HG02642 (cell line): ENCODE measurements around the gene PDK3.

Experiments used
- ATAC-seq: cut with Tn5 transposase; IDR thresholded peaks from one replicate; pipeline ENCODE4 v1.9.1; 2021; ENCODE audit warnings: mild to moderate bottlenecking; ENCODE audit not compliant: unreplicated experiment, poor library complexity

The PDK3 gene

DNA sequence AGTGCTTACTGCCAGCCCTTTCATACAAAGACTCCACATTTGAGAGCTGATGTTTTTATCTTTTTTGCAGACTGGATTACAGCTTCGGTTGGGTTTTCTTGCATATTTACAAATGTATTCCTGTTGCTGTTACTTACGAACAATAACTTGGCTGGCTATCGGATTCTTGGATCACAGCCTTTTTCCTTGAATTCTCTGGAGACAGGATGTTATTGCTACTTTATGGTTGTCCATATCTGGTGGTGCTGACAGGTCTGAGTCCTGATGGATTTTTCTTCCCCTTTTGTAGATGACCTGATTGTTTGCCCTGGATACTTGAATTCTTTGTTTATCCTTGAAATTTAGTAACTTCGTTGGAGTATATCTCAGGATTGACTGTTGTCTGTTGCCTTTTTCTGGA is 77.7 kb downstream of the PDK3 start:
- no peak for ATAC-seq

DNA sequence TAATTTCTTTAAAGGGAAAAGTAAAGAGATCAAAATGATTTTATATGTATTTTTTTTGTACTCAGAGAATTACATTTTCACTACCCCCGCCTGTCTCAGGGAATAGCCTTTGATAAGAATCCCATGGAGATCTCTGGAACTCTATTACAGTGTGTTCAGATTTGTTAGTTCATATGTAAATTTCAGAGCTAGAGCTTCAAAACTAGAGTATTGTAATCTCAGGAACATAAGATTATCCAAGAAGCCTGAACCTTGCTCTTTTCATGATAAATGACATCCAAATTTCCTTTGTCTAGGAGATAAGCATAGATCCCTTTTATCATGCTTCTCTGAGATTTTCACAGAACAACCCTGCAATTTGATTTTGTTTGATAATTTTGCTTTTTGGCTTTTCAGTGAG is 82.9 kb downstream of the PDK3 start:
- no peak for ATAC-seq

DNA sequence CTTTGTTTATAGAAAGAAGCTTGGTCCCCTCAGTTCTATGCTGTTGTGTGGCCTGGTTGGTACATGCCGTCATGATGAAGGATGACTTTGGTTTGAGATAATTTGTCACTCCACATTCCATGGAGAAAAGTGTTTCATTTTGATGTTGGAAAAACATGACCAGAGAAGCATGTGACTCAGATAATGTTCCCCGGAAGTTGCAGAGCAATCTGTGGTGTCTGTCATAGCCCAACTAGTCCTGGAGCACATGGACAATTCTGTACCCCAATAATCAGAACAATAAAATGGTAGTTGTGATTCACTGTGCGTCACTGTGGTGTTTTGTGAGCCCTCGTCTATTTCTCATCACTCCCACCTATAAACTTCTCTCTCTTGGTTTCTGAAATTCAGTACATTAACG is 85.1 kb downstream of the PDK3 start:
- no peak for ATAC-seq

DNA sequence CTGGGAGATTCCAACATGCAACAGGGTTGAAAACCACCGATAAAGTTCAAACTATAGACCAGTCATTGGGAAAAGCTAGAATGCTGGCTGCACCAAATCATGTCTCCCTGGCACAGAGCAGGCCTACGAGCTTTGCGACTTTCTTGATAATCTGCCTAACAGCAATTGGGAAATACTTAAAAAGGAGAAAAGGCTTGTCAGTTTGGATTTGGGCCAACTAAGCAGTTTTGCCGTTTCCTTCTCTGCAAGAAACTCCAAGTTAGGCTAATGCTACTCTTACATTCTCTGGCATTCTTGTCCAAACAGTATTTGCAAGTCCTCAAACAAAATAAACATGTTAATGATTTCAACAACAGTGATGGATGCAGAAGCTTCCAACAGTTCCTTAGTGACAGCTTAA is 87.9 kb downstream of the PDK3 start:
- no peak for ATAC-seq

DNA sequence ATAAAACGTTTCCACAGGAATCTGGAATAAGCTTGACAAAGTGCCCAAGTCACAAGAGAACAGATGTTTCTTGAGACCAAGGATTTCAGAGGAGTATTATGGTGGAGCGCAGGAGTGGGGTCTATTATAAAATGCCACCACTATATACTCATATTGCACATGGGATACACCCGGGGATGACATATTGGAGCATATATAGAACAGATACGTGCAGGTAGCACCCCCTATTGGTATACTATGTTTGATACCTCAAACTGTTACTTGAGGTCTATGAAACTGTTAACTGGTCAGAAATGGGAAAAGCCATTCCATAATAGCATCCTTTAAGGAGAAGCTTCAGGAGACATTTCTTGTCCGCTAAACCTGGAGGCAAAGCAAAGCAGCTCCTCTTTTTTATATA is 96.0 kb downstream of the PDK3 start:
- ATAC-seq, result no peak

DNA sequence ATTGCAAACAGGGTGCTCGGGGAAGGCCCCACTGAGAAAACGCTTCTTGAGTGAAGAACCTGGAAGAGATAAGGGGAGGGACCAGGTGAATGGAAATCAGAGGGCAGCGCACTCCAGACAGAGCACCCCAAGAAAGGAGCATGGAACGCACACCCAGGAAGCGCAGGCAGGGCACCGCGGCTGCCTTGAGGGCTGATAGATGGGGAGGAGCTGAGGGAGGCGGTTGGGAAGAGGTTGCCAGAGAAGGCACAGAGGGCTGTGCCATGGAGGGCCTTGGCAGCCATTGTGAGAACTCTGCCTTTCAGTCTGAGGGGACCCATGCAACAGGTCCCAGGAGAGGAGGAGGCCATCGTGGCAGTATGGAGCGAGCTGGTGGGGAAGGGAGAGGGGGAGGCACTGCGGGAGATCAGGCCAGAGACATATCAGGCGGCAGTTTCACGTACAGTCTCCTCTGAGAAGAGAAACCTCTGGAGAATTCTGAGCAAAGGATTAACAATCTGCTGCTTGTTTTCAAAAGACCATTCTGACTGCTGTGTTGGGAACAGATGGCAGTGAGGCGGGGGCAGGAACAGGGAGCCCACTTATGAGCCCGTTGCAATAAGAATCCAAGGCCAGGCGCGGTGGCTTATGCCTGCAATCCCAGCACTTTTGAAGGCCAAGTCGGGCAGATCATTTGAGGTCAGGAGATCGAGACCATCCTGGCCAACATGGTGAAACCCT is 98.4 kb downstream of the PDK3 start:
- ATAC-seq, result no peak

DNA sequence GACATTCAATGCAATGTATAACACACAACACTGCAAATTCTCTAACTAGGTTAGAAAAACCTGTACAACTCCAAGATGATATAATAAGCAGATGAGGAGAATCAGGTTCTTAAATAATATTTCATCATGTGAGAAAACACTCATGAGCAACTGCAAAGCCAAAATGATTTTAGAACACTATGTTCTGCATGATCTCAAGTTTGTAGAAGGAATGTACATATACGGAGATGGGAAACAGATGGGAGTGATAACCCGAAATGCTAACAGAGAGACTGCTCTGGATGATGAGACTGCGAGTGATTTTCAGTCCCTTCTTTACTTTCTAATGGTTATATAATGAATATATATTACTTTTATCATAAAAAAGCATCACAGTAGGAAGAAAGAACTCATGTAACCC is 101.2 kb downstream of the PDK3 start:
- no peak for ATAC-seq

DNA sequence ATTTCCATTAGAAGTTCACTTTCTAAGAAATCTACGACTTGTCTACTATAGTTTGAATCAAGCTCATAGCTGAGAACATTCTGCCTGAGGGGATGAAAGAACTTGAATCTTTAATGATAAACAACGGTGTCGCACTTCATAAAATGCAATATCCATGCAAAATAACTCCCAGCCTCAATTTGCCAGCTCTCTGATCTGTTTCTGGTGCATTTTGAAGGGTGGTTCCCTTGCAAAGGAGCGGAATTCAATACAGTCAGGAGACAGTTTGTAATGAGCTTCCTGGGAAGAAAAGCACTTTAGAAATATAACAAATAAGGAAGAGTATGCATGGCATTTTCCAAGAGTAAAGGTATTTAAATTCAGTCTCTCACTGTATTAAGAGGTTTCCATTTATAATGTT is 102.1 kb downstream of the PDK3 start:
- ATAC-seq, result no peak

DNA sequence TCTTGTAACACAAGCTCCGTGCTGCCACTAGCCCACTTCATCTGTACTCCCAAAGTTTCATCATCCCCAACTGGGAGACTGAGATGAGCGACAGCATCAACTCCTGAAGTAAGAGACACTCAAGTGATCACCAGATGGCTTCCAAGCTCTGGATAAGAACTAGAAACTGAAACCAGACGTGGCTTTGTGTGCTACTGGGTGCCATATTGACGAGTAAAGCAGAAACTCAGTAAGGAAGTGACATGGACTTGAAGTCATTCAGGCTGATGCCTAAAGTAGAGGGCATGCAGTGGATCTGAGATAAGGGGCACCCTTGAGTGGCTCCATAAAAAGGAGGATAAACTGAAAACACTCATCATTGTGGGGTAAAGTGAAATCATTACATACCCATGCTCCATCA is 109.7 kb downstream of the PDK3 start:
- ATAC-seq, result no peak

DNA sequence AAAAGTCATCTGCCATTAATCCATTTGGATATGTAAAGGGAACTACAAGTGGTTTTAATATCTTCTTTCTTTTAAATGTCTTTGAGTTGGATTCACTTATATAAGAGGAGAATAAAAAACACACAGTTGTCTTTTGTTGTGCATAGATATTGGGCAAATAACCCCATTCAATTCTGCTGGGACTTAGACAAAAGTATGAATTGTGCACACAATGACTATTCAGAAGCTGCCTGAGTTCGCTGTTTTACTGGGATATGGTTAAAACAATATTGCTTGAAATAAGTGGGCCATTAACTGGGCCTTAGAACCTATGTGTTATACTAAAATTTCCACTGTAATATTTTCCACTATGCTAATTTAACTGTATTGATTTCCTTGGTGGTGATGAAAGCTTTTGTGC is 110.4 kb downstream of the PDK3 start:
- no peak for ATAC-seq

DNA sequence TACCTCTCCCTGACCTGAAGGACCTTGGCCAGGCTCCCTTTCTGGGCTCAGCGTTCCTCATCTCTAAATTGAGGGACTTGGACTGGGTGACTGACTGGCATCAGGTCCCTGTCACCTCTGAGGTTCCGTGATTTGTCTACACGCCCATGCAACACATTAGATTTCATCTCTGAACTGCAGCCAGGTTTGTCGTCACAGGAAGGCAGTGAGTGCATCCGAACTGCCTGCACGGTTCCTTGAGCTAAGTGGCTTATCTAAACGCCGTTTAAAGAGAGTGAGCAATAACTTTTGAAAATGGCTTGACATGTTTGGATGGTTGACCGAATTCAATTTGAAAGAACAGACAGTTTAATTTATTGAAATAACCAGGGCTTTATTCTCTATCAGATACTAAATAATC is 112.0 kb downstream of the PDK3 start:
- no peak for ATAC-seq
